HG02870 (cell line): ENCODE results near the gene CPEB2.
"Not testable (repeated sequence)": the region's sequence is repeated elsewhere in the genome, so short reads cannot be mapped to it uniquely, and the experiment has no call there.

Experiments used
- ATAC-seq: cut with Tn5 transposase; IDR thresholded peaks from one replicate; pipeline ENCODE4 v1.9.1; 2021; ENCODE audit warnings: mild to moderate bottlenecking, moderate library complexity; ENCODE audit not compliant: unreplicated experiment

Gene CPEB2

DNA sequence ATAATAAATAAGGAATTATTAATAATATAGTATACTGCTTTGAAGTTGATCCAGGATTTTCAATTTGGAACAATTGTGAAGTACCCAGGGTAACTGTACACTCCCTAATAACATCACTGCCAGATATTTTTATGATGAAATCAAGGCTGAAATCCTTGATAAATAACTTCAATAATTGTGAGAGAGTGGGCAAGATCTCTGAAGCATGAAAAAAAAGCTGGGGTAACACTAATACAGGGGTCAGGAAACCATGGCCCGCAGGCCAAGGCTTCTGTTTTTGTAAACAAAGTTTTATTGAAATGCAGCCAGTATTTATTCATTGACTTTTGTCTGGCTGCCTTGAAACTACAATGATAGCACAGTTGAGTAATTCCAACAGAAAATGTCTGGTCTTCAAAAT lies 41.6 kb downstream of the CPEB2 start:
- no peak for ATAC-seq

DNA sequence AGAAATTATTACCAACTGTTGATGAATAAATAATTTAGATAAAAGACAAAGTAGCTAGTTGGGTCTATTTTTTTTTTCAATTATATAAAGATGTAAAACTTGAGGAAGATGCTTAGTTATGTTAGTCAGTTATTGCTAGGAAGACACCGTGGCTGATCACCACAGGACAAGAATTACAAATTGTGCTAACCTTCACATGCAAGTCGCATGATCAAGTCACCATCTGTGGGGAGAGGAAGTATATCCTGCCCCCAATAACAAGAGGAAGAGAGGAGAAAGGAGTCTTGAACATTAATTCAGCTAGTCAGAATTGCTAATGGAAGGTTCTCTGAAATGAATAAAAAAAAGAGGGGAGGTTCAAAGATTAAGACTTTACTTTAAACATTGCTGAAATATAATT lies 52.3 kb downstream of the CPEB2 start:
- ATAC-seq = no peak

GRCh38 chr4:15060213-15060612 lies 57.9 kb downstream of the CPEB2 start:
- no peak for ATAC-seq

DNA sequence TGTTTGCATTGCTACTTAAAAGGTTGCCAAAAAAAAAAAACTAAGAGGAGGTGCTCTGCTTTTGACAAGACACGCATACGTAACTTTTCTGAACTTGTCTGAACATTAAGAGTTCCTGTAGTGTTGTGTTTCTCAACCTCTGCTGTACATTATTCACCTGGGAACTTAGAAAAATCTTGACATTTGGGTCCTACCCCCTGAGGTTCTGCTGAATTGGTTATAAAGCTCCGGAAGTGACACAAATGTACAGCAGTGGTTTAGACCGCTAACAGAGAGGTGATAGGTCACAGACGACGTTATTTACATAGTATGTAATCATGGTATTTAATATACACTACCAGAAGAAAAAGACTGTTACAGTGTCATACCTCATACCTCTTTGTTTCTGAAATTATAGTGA lies 61.1 kb downstream of the CPEB2 start:
- no peak for ATAC-seq

DNA sequence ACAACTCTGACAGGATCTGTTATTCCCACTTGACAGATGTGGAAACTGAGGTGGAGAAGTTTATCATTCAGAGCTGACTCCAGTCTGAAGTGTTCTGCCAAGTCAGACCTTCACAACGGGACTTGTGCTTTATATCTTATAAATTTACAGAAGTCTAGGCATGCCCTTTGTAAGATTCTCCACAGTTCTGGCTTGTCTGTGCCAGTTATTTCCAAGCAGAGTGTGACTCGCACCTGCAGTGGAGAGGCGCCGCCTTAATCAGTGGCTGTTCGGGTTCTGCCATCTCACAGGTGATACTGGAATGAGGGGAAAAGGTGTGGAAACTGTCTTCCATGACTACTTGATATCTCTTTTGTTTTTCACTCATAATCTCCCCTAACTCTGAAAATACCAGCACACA lies 63.2 kb downstream of the CPEB2 start:
- ATAC-seq = no peak

DNA sequence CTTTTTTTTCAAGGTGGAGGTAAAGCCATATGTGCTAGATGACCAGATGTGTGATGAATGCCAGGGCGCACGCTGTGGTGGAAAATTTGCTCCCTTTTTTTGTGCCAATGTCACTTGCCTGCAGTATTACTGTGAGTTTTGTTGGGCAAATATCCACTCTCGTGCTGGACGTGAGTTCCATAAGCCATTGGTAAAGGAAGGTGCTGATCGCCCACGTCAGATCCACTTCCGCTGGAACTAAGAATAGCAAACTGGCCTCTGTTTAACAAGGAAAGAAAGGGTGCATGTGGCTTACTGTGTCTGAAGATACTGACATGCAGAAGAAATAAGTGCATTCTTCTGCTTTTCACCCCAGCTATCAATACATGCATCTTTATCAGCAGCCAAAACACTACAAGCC lies 63.9 kb downstream of the CPEB2 start:
- no peak for ATAC-seq

DNA sequence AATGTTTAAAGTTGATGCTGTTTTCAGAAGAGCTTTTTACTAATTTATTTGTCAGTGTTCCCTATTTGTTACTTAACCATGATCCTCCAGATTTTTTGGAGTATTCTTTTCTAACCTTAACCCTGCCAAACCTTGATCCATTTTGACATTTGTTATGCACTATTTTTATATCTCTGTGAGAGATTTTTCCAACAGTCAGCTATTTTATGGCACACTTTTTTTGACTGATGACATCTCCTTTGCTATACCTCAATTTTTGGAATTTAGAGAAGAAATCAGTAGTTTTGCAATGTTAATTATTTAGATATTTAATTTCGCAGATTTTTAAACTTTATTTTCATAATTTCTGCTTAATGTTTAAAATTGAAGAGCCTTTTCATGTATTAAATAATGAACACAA lies 66.0 kb downstream of the CPEB2 start:
- ATAC-seq = no peak

GRCh38 chr4:15075875-15076274 lies 73.6 kb downstream of the CPEB2 start:
- no peak for ATAC-seq

DNA sequence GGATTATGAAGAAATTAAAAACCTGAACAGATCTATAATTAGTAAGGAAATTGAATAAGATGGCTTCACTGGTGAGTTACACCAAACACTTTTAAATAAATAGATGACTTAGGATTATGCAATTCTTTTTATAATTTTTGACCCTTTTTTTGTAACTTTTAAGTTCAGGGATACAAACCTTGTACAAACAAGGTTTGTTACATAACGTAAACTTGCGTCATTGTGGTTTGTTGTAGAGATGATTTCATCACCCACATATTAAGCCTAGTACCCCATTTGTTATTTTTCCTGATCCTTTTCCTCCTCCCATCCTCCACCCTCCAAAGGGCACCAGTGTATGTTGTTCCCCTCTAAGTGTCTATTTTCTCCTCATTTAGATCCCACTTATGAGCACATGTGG lies 75.7 kb downstream of the CPEB2 start:
- no peak for ATAC-seq

DNA sequence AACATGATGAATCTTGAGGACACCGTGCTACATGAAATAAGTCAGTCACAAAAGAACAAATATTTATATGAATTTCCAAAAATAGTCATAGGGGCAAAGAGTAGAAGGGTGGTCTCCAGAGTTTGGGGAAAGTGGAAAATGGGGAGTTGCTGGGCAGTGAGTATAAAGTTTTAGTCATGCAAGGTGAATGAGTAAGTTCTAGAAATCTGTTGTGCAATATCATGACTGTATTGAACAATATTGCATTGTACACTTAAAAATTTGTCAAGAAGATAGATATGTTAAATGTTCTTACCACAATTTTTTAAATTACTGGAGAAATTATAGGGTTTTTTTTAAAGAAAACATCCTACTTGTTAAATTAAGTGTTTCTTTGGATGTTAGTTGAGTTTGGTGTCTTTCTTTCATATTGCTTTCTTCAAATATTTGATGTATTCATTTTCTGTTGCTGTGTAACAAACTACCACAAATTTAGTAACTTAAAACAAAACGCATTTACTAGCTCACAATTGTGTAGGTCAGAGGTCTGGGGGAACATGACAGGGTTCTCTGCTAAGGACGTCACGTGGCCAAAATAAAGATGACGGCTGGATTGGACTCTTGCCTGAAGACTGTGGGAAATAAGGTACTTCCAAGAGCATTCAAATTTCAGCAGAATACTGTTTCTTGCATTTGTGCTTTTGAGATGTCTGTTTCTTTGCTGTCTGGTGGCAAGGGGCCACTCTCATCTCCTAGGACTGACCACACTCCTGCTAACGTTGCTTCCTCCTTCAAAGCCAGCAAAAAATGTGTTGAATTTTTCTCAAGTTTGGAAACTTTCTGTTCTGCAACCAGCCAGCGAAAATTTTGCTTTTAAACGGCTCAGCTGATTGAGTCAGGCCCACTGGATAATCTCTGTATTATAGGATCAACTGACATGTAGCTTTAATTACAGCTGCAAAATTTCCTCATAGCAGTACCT lies 76.7 kb downstream of the CPEB2 start:
- no peak for ATAC-seq

DNA sequence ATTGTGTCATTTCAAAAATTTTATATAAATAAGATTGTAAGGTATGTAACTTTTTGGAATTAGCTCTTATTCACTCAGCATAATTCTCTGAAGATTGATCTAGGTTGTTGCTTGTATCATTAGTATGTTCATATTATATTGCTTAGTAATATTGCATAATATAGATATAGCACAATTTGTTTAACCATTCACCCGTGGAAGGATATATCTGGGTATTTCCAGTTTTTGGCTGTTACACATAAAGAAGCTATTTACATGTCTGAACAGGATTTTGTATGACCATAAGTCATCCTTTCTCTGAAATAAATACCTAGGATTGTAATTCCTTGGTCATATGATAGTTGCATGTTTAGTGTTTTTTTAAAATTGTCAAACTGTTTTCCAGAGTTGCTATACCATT lies 82.5 kb downstream of the CPEB2 start:
- ATAC-seq = no peak

- not testable (repeated sequence) for ATAC-seq
These were observed 83.5 kb downstream of the CPEB2 start for GRCh38 chr4:15085762-15086161.

- not testable (repeated sequence) for ATAC-seq
These were observed 84.0 kb downstream of the CPEB2 start for GRCh38 chr4:15086259-15086658.

GRCh38 chr4:15088394-15089035 lies 86.2 kb downstream of the CPEB2 start:
- no peak for ATAC-seq

DNA sequence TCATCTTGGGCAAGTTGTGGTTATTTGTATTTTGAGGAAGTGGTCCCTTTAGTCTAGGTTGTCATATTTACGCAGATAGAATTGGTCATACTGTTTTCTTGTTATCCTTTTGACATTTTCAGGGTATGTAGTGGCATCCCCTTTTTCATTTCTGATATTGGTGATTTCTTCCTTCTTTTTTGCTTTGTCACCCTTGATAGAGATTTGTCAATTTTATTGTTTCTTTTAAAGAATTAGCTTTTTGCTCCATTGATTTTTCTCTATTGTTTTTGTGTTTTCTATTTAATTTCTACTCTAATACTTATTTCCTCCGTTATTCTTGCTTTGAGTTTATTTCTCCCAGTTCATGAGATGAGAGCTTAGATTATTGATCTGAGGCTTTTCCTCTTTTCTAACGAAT lies 87.7 kb downstream of the CPEB2 start:
- ATAC-seq = no peak

DNA sequence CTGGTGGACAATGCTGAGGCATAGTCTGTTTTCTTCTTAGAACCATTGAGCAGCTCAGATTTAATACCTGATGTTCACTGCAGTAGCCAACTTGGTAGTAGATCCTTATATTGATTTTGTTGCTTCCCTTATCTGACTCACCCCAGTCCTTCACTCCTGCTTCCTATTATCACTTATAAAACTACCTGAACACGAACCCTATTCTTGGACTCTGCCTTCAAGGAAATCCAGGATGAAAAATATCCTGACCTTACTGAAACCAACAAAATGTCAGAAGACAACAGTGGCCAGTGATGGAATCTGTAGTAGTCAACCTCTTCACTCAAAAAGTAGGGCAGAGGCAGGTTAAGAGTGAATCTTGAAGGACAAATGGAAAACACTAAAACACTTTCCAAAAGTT lies 98.1 kb downstream of the CPEB2 start:
- ATAC-seq = no peak

GRCh38 chr4:15100994-15101695 lies 98.9 kb downstream of the CPEB2 start:
- ATAC-seq = no peak

DNA sequence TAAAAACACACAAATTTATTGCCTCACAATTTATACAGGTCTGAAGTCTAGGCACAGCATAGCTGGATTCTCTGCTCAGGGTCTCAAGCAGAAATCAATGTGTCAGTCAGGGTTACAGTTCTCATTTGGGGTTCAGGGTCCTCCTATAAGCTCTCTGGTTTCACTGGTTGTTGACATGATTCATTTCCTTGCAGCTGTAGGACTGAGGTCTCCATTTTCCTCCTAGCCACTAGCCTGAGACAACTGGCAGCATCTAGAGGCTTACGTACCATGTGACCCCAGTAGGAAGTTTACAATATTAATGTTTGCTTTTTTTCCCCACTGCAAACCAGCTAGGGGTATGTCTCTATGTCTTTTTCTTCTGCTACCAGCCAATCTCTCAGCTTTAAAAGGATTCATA lies 102.5 kb downstream of the CPEB2 start:
- ATAC-seq = no peak

GRCh38 chr4:15106399-15106798 lies 104.1 kb downstream of the CPEB2 start:
- no peak for ATAC-seq

GRCh38 chr4:15109600-15109999 lies 107.3 kb downstream of the CPEB2 start:
- no peak for ATAC-seq

GRCh38 chr4:15110120-15110571 lies 107.9 kb downstream of the CPEB2 start:
- ATAC-seq = no peak
